GM21515 (cell line): Measurements from ENCODE around the gene PRKRA.
"Not testable (repeated sequence)": the region's sequence is repeated elsewhere in the genome, so short reads cannot be mapped to it uniquely, and the experiment has no call there.

Source experiments
- ATAC-seq: cut with Tn5 transposase; IDR thresholded peaks from one replicate; pipeline ENCODE4 v1.9.1; 2021; ENCODE audit not compliant: unreplicated experiment

PRKRA gene

DNA sequence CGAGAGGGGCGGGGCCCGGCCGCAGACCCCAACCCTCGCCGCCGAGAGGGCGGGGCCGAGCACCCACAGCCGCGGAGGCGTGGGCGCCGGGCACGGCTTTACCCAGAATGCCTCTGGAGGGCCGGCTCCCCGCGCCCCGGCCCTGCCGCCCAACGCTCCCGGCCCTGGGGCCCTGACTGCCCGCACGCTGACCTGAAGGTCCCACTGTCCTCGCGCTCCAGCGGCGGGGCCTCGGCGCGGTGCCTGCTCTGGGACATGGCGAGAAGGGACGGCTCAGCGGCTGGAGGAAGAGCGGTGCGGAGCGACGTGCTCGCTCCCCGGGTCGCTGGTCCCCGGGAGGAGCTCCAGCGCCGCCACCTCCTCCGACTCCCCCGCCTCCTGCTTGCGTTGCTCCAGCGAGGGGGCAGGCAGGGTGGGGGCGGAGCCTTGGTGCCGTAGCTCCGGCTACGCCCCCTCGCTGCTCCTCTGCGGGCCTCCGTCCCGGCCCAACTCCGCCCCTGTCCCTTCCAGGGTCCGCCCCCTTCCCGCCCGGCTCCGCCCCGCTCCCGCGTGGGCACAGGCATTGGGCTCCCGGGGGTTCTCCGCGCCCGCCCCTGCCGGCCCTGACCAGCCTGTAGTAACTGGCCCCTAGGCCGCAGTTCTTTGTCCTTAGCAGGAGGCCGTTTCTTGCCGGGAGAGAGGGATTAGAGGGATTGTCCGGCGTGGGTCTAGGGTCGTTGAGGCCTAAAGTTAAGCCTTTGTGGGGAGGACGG lies at the start of gene PRKRA, which contains the start of gene PJVK:
TSS of gene PRKRA (minus strand) at position 402 of the 752 bp plus-strand sequence. CDS start at position 257, 145 bp downstream.
TSS of gene PJVK (plus strand) at position 605 of the 752 bp plus-strand sequence. CDS start 2,032 bp downstream, outside the sequence.
- ATAC-seq: peak; percentile 84

DNA sequence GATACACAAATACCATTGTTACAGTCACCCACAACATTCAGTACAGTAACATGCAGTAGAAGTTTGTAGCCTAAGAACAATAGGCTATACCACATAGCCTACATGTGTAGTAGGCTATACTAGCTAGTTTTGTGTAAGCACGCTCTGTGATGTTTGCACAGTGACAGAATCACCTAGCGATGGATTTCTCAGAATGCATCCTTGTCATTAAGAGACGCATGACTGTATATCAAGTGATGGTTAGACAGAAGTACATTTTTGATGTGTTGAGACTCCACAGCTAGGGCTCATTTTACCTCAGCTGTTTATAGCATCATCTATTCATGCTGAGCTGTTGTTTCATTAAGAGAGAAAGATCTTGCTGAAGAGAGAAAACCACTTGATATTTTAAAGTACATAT lies 48.7 kb upstream of the PRKRA start:
- ATAC-seq: no peak

- ATAC-seq: peak; percentile 53
Observed at GRCh38 chr2:178498137-178498536, 47.2 kb upstream of the PRKRA start.

- ATAC-seq: no peak
Observed at GRCh38 chr2:178496049-178496448, 45.1 kb upstream of the PRKRA start.

DNA sequence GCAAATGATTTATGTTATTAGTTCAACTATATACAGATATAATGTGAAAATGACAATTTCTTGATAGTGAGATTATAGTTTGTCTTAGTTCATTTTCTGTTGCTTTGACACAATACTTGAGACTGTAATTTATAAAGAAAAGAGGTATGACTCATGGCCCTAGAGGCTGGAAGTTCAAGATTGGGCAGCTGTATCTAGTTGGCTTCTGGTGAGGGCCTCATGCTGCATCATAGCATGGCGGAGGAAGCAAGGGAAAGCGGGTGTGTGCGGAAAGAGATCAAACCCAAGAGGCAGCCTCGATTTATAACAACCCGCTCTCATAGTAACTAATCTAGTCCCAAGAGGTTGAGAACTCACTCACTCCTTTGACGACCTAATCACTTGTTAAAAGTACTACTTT lies 40.6 kb upstream of the PRKRA start:
- ATAC-seq: no peak

- ATAC-seq: no peak
Observed at GRCh38 chr2:178485356-178485755, 34.4 kb upstream of the PRKRA start.

DNA sequence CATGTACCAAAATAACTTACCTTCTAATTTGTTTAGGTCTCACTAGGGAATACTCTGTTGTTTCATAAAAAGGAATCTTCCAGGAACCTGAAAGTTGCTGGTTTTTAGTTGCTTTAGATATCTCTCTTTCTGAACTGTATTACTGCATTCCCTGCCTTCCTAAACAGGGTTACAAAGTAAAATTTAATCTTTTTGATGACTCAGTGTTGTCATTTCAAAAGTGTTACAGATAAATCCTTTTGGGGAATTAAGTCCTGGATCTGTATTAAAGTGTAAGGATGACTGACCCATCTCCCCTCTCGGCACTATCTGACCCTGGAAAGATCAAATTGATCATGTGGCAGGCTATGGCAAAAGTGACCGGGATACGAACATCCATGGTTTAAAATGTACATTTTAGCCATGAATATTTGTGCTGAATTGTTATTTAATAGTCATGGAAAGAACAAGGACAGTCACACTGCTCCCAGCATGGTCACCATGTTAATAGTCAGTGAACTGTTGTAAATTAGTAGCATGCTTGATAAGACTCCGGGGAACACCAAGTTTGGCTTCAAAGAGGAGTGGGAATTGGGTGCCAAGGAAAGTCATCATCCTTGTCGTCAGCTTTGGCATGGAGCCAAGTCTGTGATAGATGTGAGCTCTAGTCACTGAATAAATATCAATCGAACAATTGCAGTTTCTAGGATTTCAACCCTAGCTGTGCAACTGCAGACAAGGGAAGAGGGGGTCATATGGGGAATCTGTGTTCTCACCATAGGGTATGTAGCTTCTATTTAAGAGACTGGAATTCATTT lies 33.5 kb upstream of the PRKRA start:
- no peak for ATAC-seq

GRCh38 chr2:178482437-178482836 lies 31.5 kb upstream of the PRKRA start:
- ATAC-seq: peak; percentile 19

- peak; percentile 69 for ATAC-seq
Observed at GRCh38 chr2:178480227-178481181, 29.5 kb upstream of the PRKRA start, which contains the start of gene PLEKHA3. TSS of gene PLEKHA3 (plus strand) at chr2:178480457. CDS start at chr2:178480870, 413 bp downstream.

DNA sequence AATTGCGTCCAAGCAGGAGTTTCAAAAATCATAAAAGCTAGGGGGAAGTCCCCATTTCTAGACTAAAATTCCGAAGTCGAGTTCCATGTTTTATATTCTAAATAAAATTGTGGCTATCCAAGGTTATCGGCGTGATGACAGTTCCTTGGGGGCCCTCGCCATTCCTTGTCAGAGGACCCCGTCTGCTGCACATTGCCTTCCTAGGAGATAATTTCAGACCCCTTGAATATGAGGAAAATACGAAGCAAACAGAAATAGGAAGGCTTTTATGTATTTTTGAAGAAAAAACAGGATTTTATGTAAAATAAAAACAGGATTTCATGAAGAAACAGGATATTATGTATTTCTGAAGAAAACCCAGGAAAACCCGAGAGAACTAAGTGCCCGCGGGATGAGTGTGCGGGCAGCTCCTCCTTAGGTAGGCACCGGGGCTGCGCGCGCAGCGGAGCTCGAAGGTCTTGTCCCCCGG lies 28.8 kb upstream of the PRKRA start:
- no peak for ATAC-seq

DNA sequence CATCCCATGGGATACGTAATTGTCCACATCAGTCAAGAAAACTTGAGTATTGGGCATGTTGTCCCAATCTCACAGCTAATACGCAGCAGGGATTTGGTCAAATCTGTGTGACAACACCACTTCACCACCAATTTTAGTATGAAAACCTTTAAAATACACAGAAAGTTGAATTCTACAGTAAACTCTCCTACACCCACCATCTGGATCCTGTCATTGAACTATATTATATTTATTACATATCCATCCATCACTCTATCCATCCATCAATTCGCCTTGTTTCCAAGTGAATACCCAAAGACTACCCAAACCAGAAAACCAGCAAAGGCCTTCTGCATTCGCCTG lies 28.3 kb upstream of the PRKRA start:
- ATAC-seq: no peak

DNA sequence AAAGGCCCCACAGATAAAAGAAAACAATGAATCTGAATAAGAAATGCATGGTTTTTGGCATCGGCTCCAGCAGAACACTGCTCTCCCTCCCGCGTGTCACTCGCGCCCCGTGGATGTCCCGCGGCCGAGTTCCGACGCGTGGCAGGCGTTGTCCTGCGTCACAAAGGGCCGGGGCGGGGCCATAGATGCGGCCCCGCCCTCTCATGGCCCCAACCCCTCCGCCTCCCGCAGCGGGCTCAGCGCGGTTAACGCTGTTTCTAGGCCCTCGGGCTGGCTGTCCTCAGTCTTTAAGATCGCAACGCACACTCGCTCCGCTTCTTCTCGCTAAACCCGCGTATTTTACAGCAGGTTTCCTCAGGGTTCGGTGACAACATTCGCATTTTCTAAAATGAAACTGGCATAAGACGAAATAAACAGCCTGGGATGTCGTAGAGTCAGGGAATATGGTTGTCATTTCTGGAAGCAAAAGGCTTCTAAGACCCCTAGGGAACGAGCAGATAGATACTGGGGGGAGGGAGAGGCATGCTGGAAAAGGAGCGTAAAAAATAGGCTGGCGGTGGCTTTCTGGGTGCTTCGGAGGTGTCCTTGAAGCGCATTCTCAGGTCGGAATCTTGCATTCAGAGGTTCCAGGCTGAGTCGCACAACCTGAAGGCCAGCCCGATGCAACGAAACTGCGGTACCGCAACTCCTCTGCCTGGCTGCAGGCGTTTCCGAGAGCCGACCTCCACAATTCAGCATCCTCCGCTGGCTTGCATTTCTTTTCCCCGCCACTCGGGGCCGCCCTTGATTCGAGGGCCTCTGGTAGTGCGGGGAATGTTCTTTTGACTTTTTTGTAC lies 27.7 kb upstream of the PRKRA start, which contains the start of gene FKBP7:
TSS of gene FKBP7 (minus strand) at position 162 of the 836 bp plus-strand sequence. CDS start at position 61, 101 bp downstream.
- peak; percentile 48 for ATAC-seq

DNA sequence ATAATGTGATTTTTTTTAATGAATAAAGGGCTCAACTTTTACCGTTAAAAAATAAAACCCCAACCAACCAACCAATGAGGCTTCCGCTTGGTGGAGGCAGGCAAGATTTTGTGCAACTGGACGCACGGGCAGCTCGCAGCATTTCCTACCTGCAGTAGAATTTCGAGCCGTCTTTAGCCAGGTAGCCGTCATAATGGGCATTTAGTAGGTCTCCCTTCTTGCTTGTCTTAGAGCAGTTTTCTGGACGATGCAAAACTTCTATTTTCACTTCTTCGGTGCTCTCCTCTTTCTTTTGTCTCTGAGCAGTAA lies 27.1 kb upstream of the PRKRA start:
- peak; percentile 0 for ATAC-seq

DNA sequence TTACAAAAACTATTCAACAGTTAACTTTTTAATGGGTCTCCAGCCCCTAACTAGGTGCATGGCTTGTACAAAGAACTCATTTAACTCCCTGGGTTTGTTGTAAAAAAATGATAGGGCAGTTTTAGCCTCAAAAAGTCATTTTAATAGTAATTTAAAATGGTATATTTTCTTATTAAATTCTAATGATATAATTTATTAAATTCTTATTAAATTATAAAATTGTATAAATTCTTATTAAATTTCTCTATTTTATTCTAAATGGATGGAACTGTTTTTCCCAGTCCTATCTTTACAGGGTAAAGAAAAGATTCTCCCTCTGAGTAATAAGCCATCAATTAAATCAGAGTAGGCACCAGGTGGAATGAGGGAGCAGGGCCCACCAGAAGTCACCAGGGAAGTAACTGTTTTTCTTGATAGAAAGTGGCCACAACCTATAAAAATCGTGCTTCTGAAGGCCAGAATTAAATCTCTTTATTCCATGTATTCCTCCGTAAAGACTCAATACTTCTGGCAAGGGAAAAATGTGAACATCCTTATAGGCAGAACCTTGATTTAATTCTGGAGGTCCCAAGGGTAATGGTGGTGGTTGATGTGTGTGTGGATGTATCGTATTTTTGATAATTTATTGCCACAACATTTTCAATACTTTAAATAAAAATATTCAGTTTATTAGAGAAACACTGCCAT lies 26.6 kb upstream of the PRKRA start:
- no peak for ATAC-seq

DNA sequence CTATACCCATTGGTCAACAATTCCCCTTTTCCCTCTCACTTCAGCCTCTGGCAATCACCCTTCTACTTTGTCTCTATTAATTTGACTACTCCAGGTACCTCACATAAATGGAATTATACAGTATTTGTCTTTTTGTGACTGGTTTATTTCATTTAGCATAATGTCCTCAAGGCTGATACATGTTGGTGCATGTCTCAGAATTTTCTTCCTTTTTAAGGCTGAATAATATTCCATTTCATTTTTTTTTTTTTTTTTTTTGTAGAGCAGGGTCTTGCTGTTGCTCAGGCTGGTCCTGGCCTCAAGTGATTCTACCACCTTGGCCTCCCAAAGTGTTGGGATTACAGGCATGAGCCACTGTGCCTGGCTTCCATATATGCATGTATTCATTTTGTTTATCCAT lies 25.5 kb upstream of the PRKRA start:
- no peak for ATAC-seq

- ATAC-seq: no peak
Observed at GRCh38 chr2:178474560-178474959, 23.6 kb upstream of the PRKRA start.

- ATAC-seq: no peak
Observed at GRCh38 chr2:178473931-178474330, 23.0 kb upstream of the PRKRA start.

- no peak for ATAC-seq
Observed at GRCh38 chr2:178473373-178473772, 22.4 kb upstream of the PRKRA start.

- not testable (repeated sequence) for ATAC-seq
Observed at GRCh38 chr2:178471313-178471712, 20.3 kb upstream of the PRKRA start.
